Upper lobe of right lung (tissue), 1 donor: ENCODE results near the gene PIGM. TPM values are rescaled to one million over a fixed set of nuclear protein-coding genes. Genes with fewer than 3 reads are reported as not detected.

ENCODE experiments used
- ATAC-seq: fragments of 200-7000 bp; cut with Tn5 transposase; one replicate; pipeline ENCODE4 v1.9.1; 2020; ENCODE audit warnings: mild to moderate bottlenecking, moderate library complexity
- DNase-seq: peaks from one replicate; pipeline ENCODE4 v3.0.0-alpha.2; 2020
- H3K27ac ChIP-seq: fragments of 200-600 bp; one replicate; pipeline ENCODE4 v1.8.0; 2022
- H3K27me3 ChIP-seq: fragments of 200-600 bp; one replicate; pipeline ENCODE4 v1.8.0; 2022; ENCODE audit warnings: mild to moderate bottlenecking
- H3K36me3 ChIP-seq: fragments of 200-600 bp; one replicate; pipeline ENCODE4 v1.8.0; 2022
- H3K4me1 ChIP-seq: fragments of 200-600 bp; one replicate; pipeline ENCODE4 v1.8.0; 2022
- H3K4me3 ChIP-seq: fragments of 200-600 bp; one replicate; pipeline ENCODE4 v1.8.0; 2022; ENCODE audit warnings: mild to moderate bottlenecking
- H3K9me3 ChIP-seq: fragments of 200-600 bp; one replicate; pipeline ENCODE4 v1.8.0; 2022
- CTCF ChIP-seq: fragments of 200-600 bp; IDR thresholded peaks from one replicate; pipeline ENCODE4 v1.8.0; 2022; ENCODE audit warnings: antibody characterized with exemption
- intact Hi-C: fragments of 100-400 bp; cut with DNase I; formaldehyde crosslinking; loops from one replicate; pipeline ENCODE4 v1.11.0; 2022
- total RNA-seq: library from RNA; stranded (reverse); fragmentation: NEBNext Ultra II Directional; extraction: Animal tissue kit (Norgen Biotek cat#: 25700); gene quantifications from one replicate; pipeline ENCODE4 v1.2.1, GENCODE V29; 2021
- donor health status: DM: no; HTN: yes; CAD: no; lungs with severe emphysema.

Gene PIGM
- total RNA-seq, 1 donor from 2014 or later, result 7.1 TPM

- Histone ChIP-seq H3K4me1 (no peaks in the 10 kb centered on the region), H3K27ac (no peak overlapping the region), H3K36me3 (no peaks in the 10 kb centered on the region), H3K4me3 (no peak overlapping the region), H3K27me3 (peaks cover 4% of the 10 kb centered on the region), H3K9me3 (no peaks in the 10 kb centered on the region)
- ATAC-seq, result no peak
- intact Hi-C loops, result no loop called here
- no peak for DNase-seq
- TF ChIP-seq CTCF, result no peak
Observed at GRCh38 chr1:159983681-159984080, 48.1 kb downstream of the PIGM start.

- intact Hi-C loops, result no loop called here
- no peaks in the 10 kb centered on the region for H3K4me1 ChIP-seq
- no peak for TF ChIP-seq CTCF
- no peaks in the 10 kb centered on the region for H3K36me3 ChIP-seq
- H3K27ac ChIP-seq, result no peak overlapping the region
- ATAC-seq (no peak), DNase-seq (no peak)
- H3K27me3 ChIP-seq, result no peaks in the 10 kb centered on the region
- H3K4me3 ChIP-seq, result no peak overlapping the region
- no peaks in the 10 kb centered on the region for H3K9me3 ChIP-seq
Observed at GRCh38 chr1:159982280-159982679, 49.5 kb downstream of the PIGM start.

GRCh38 chr1:159981351-159982055, 50.3 kb downstream of the PIGM start:
- Histone ChIP-seq H3K4me3 (no peak overlapping the region), H3K27me3 (no peaks in the 10 kb centered on the region), H3K27ac (no peak overlapping the region), H3K9me3 (no peaks in the 10 kb centered on the region), H3K4me1 (no peaks in the 10 kb centered on the region), H3K36me3 (no peaks in the 10 kb centered on the region)
- intact Hi-C loops, result no loop called here
- DNase-seq, result no peak
- no peak for TF ChIP-seq CTCF
- no peak for ATAC-seq

GRCh38 chr1:159980786-159981185, 51.0 kb downstream of the PIGM start:
- ATAC-seq (no peak), DNase-seq (no peak)
- no peaks in the 10 kb centered on the region for H3K27me3 ChIP-seq
- no peaks in the 10 kb centered on the region for H3K4me1 ChIP-seq
- no peak overlapping the region for H3K4me3 ChIP-seq
- no peaks in the 10 kb centered on the region for H3K9me3 ChIP-seq
- H3K27ac ChIP-seq, result no peak overlapping the region
- intact Hi-C loops, result no loop called here
- no peak for TF ChIP-seq CTCF
- H3K36me3 ChIP-seq, result no peaks in the 10 kb centered on the region

- Histone ChIP-seq H3K9me3 (no peaks in the 10 kb centered on the region), H3K4me3 (no peak overlapping the region), H3K36me3 (no peaks in the 10 kb centered on the region), H3K27ac (no peak overlapping the region), H3K4me1 (no peaks in the 10 kb centered on the region), H3K27me3 (no peaks in the 10 kb centered on the region)
- intact Hi-C loops, result no loop called here
- DNase-seq, result no peak
- TF ChIP-seq CTCF, result no peak
- ATAC-seq, result no peak
Observed at GRCh38 chr1:159980076-159980475, 51.7 kb downstream of the PIGM start.

GRCh38 chr1:159979257-159979656, 52.5 kb downstream of the PIGM start:
- H3K27ac ChIP-seq, result no peak overlapping the region
- no peak for ATAC-seq
- no peaks in the 10 kb centered on the region for H3K4me1 ChIP-seq
- intact Hi-C loops, result no loop called here
- no peak overlapping the region for H3K4me3 ChIP-seq
- no peak for TF ChIP-seq CTCF
- no peaks in the 10 kb centered on the region for H3K27me3 ChIP-seq
- no peak for DNase-seq
- H3K9me3 ChIP-seq, result no peaks in the 10 kb centered on the region
- H3K36me3 ChIP-seq, result no peaks in the 10 kb centered on the region
